Measurements from ENCODE around the gene CAPNS2.

Gene CAPNS2

GRCh38 chr16:55566432-55567175 is at the start of gene CAPNS2:
CAPNS2 (plus strand) TSS chr16:55566684; CDS start chr16:55566757, 73 bp downstream.
- no peak for DNase-seq

- no peak for DNase-seq
Measured at GRCh38 chr16:55521792-55522191, 44.7 kb upstream of the CAPNS2 start.

GRCh38 chr16:55526441-55526840 is 40.0 kb upstream of the CAPNS2 start:
- DNase-seq = no peak

- no peak for DNase-seq
Measured at GRCh38 chr16:55527885-55528284, 38.6 kb upstream of the CAPNS2 start.

GRCh38 chr16:55529018-55529417 is 37.5 kb upstream of the CAPNS2 start:
- DNase-seq = no peak

GRCh38 chr16:55530316-55530856 is 36.1 kb upstream of the CAPNS2 start:
- DNase-seq = no peak

- no peak for DNase-seq
Measured at GRCh38 chr16:55532227-55532626, 34.3 kb upstream of the CAPNS2 start.

GRCh38 chr16:55534756-55535155 is 31.7 kb upstream of the CAPNS2 start:
- no peak for DNase-seq

- DNase-seq = no peak
Measured at GRCh38 chr16:55539049-55539448, 27.4 kb upstream of the CAPNS2 start.

- DNase-seq = no peak
Measured at GRCh38 chr16:55539488-55539887, 27.0 kb upstream of the CAPNS2 start.

GRCh38 chr16:55540221-55540620 is 26.3 kb upstream of the CAPNS2 start:
- DNase-seq = no peak

- no peak for DNase-seq
Measured at GRCh38 chr16:55542459-55543082, 23.9 kb upstream of the CAPNS2 start.

GRCh38 chr16:55543472-55543871 is 23.0 kb upstream of the CAPNS2 start:
- no peak for DNase-seq

- no peak for DNase-seq
Measured at GRCh38 chr16:55552621-55553020, 13.9 kb upstream of the CAPNS2 start.

- DNase-seq = no peak
Measured at GRCh38 chr16:55555436-55555835, 11.0 kb upstream of the CAPNS2 start.

GRCh38 chr16:55557186-55557585 is 9.3 kb upstream of the CAPNS2 start:
- DNase-seq = no peak

GRCh38 chr16:55559233-55559632 is 7.3 kb upstream of the CAPNS2 start:
- DNase-seq = no peak

- DNase-seq = no peak
Measured at GRCh38 chr16:55559933-55560516, 6.5 kb upstream of the CAPNS2 start.

- no peak for DNase-seq
Measured at GRCh38 chr16:55561319-55561848, 5.1 kb upstream of the CAPNS2 start.

- DNase-seq = no peak
Measured at GRCh38 chr16:55562936-55563335, 3.5 kb upstream of the CAPNS2 start.

GRCh38 chr16:55563797-55564196 is 2.7 kb upstream of the CAPNS2 start:
- no peak for DNase-seq

- no peak for DNase-seq
Measured at GRCh38 chr16:55565086-55565485, 1.4 kb upstream of the CAPNS2 start.

GRCh38 chr16:55567382-55567781 is 898 bp downstream of the CAPNS2 start:
- DNase-seq = no peak

- DNase-seq = no peak
Measured at GRCh38 chr16:55568207-55568606, 1.7 kb downstream of the CAPNS2 start.
